NCI-H345 (cell line): Measurements from ENCODE around the gene CPOX.

Experiments used
- DNase-seq: peaks from one replicate; lab custom pipeline; 2025; lab: John Stamatoyannopoulos, UW

Gene CPOX

GRCh38 chr3:98534168-98534567 lies 59.2 kb downstream of the CPOX start:
- no peak for DNase-seq

- DNase-seq, result no peak
These were observed 60.5 kb downstream of the CPOX start for GRCh38 chr3:98532709-98533571.

- no peak for DNase-seq
These were observed 61.2 kb downstream of the CPOX start for GRCh38 chr3:98532275-98532637.

- no peak for DNase-seq
These were observed 61.7 kb downstream of the CPOX start, which contains the start of gene GPR15 for GRCh38 chr3:98531622-98532274. TSS of gene GPR15 (plus strand) at chr3:98531978. CDS start at chr3:98532034, 56 bp downstream.

- no peak for DNase-seq
These were observed 62.7 kb downstream of the CPOX start for GRCh38 chr3:98530676-98531075.

GRCh38 chr3:98529856-98530459 lies 63.5 kb downstream of the CPOX start:
- DNase-seq, result no peak
